Mesenchymal stem cell (in vitro differentiated cells and primary cell): ENCODE data around the gene ZNF644.

ENCODE experiments used
- DNase-seq: peaks from one replicate; pipeline ENCODE4 v3.0.0-alpha.2; 2013
- H2AFZ ChIP-seq: one replicate; pipeline ENCODE4 v1.6.1; 2013; ENCODE audit warnings: low read depth, mild to moderate bottlenecking, control low read depth, inconsistent platforms, low read length, moderate library complexity
- H2AK5ac ChIP-seq: 2 replicates; pipeline ENCODE4 v1.6.1; 2013; ENCODE audit warnings: low read length, moderate library complexity, mild to moderate bottlenecking, inconsistent platforms; ENCODE audit not compliant: severe bottlenecking
- H2BK120ac ChIP-seq: one replicate; pipeline ENCODE4 v1.6.1; 2013; ENCODE audit warnings: low read depth, mild to moderate bottlenecking, inconsistent platforms, low read length, moderate library complexity
- H2BK12ac ChIP-seq, 2 experiments: one replicate each; pipeline ENCODE4 v1.6.1; 2013; ENCODE audit warnings: inconsistent platforms in 2 of 2, low read length in 2 of 2, mild to moderate bottlenecking in 2 of 2, moderate library complexity in 2 of 2, control low read depth in 1 of 2
- H2BK15ac ChIP-seq: one replicate; pipeline ENCODE4 v1.6.1; 2013; ENCODE audit warnings: mild to moderate bottlenecking, low read depth, inconsistent platforms; ENCODE audit not compliant: poor library complexity, severe bottlenecking
- H2BK5ac ChIP-seq: 2 replicates; pipeline ENCODE4 v1.6.1; 2013; ENCODE audit warnings: low read depth, mild to moderate bottlenecking, low read length, control low read depth, inconsistent platforms; ENCODE audit not compliant: poor library complexity, severe bottlenecking
- H3K14ac ChIP-seq, 2 experiments: one replicate each; pipeline ENCODE4 v1.6.1; 2013; ENCODE audit warnings: inconsistent platforms in 2 of 2, low read length in 2 of 2, control low read depth in 1 of 2, mild to moderate bottlenecking in 1 of 2, moderate library complexity in 1 of 2
- H3K18ac ChIP-seq, 2 experiments: one replicate each; pipeline ENCODE4 v1.6.1; 2013; ENCODE audit warnings: inconsistent platforms in 2 of 2, low read length in 2 of 2, control low read depth in 1 of 2, low read depth in 1 of 2, mild to moderate bottlenecking in 1 of 2
- H3K23ac ChIP-seq, 2 experiments: one replicate each; pipeline ENCODE4 v1.6.1; 2013; ENCODE audit warnings: inconsistent platforms in 2 of 2, low read length in 2 of 2, mild to moderate bottlenecking in 2 of 2, moderate library complexity in 2 of 2, control low read depth in 1 of 2
- H3K27ac ChIP-seq: 2 replicates; pipeline ENCODE4 v1.5.1; 2013; ENCODE audit warnings: mild to moderate bottlenecking, moderate library complexity, low read length, control low read depth, inconsistent platforms; ENCODE audit not compliant: poor library complexity, severe bottlenecking
- H3K27me3 ChIP-seq, 2 experiments: 2 replicates each; pipeline versions ENCODE4 v1.6.1 to v1.7.0; 2013; ENCODE audit warnings: low read length in 2 of 2, mild to moderate bottlenecking in 2 of 2, moderate library complexity in 2 of 2, control low read depth in 1 of 2, inconsistent platforms in 1 of 2; ENCODE audit not compliant: control insufficient read depth in 1 of 2, insufficient read depth in 1 of 2
- H3K36me3 ChIP-seq, 2 experiments: 2 replicates each; pipeline versions ENCODE4 v1.6.1 to v1.7.0; 2013; ENCODE audit warnings: low read length in 2 of 2, control low read depth in 1 of 2, inconsistent platforms in 1 of 2, low read depth in 1 of 2, mild to moderate bottlenecking in 1 of 2; ENCODE audit not compliant: insufficient read depth in 2 of 2, control insufficient read depth in 1 of 2
- H3K4ac ChIP-seq, 2 experiments: one replicate each; pipeline ENCODE4 v1.6.1; 2013; ENCODE audit warnings: inconsistent platforms in 2 of 2, low read length in 2 of 2, mild to moderate bottlenecking in 2 of 2, moderate library complexity in 2 of 2, control low read depth in 1 of 2, low read depth in 1 of 2
- H3K4me1 ChIP-seq: 2 replicates; pipeline ENCODE4 v1.6.1; 2013; ENCODE audit warnings: low read depth, low read length, control low read depth; ENCODE audit not compliant: control insufficient read depth, insufficient read depth
- H3K4me2 ChIP-seq: 2 replicates; pipeline ENCODE4 v1.6.1; 2013; ENCODE audit warnings: low read length, mild to moderate bottlenecking, inconsistent platforms; ENCODE audit not compliant: poor library complexity, severe bottlenecking
- H3K4me3 ChIP-seq, 2 experiments: 2 replicates each; pipeline versions ENCODE4 v1.5.1 to v1.7.0; 2013; ENCODE audit warnings: low read length in 2 of 2, mild to moderate bottlenecking in 2 of 2, control low read depth in 1 of 2, low read depth in 1 of 2; ENCODE audit not compliant: insufficient read depth in 1 of 2
- H3K79me1 ChIP-seq: replicated peaks from 2 replicates; pipeline ENCODE4 v1.6.1; 2013; ENCODE audit warnings: mild to moderate bottlenecking, control low read depth, low read length, inconsistent platforms; ENCODE audit not compliant: poor library complexity, severe bottlenecking
- H3K9ac ChIP-seq: 2 replicates; pipeline ENCODE4 v1.7.0; 2013; ENCODE audit warnings: mild to moderate bottlenecking, low read length, moderate library complexity
- H3K9me3 ChIP-seq: 2 replicates; pipeline ENCODE4 v1.7.0; 2013; ENCODE audit warnings: mild to moderate bottlenecking, low read length; ENCODE audit not compliant: control insufficient read depth
- H4K8ac ChIP-seq: one replicate; pipeline ENCODE4 v1.6.1; 2013; ENCODE audit warnings: inconsistent platforms, mild to moderate bottlenecking, low read length, moderate library complexity
- H4K91ac ChIP-seq: one replicate; pipeline ENCODE4 v1.6.1; 2013; ENCODE audit warnings: mild to moderate bottlenecking, low read length, inconsistent platforms
- whole genome bisulfite sequencing: methylation state at CpG from one replicate; pipeline ENCODE4 v1.1.7; 2013; ENCODE audit warnings: mixed read lengths; 5-methylcytosine and 5-hydroxymethylcytosine counted together

Gene ZNF644

DNA sequence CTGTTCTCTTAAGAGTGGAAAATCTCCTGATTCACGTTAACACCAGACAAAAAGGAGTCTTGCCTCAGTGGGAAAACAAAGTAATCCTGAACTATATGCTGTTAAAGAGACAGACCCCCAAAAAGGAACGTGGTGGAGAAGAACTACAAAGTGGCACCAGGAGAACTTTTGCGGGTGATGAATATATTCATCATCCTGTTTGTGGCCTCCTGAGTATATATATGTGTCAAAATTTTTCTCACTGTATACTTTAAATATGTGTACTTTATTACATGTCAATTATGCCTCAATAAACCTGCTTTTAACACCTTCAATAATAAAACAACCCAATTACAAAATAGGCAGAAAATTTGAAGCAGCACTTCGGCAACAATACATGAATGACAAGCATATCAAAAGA is 31.1 kb downstream of the ZNF644 start:
- no peak for DNase-seq
- H3K4ac ChIP-seq = no peak overlapping the region
- WGBS = 92% methylated on average over 3 of the region's 4 CpGs
- no peak overlapping the region for H3K14ac ChIP-seq
- no peak overlapping the region for H2AK5ac ChIP-seq
- no peak overlapping the region for H2BK120ac ChIP-seq
- H2AFZ ChIP-seq = no peak overlapping the region
- H4K8ac ChIP-seq = no peak overlapping the region
- H3K9ac ChIP-seq = no peak overlapping the region
- H2BK12ac ChIP-seq = no peak overlapping the region
- peaks cover 3% of the 10 kb centered on the region for H3K79me1 ChIP-seq
- no peak overlapping the region for H3K4me3 ChIP-seq
- H4K91ac ChIP-seq = no peak overlapping the region
- peaks cover 3 to 16% of the 10 kb centered on the region in 2 experiments for H3K36me3 ChIP-seq
- H3K4me2 ChIP-seq = no peak overlapping the region
- no peaks in the 10 kb centered on the region for H3K27me3 ChIP-seq
- peaks cover 4% of the 10 kb centered on the region for H3K9me3 ChIP-seq
- H3K23ac ChIP-seq = no peak overlapping the region
- no peak overlapping the region for H2BK15ac ChIP-seq
- H3K27ac ChIP-seq = no peak overlapping the region
- H3K4me1 ChIP-seq = no peaks in the 10 kb centered on the region
- no peak overlapping the region for H3K18ac ChIP-seq
- H2BK5ac ChIP-seq = no peak overlapping the region

DNA sequence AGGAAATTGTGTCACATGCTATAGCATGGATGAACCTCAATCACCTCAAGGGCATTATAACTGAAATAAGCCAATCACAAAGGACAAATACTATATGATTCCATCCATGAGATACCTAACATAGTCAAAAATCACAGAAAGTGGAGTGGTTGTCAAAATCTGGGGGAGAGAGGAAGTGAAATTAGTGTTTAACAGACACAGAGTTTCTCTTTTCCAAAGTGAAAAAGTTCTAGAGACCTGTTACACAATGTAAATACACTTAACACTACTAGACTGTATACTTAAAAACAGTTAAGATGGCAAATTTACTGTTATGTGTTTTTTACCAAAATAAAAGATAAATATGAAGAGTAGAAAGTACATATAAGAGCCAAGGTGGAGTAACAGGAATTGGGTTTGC is 31.8 kb downstream of the ZNF644 start:
- H3K79me1 ChIP-seq = peaks cover 3% of the 10 kb centered on the region
- H3K27me3 ChIP-seq = no peaks in the 10 kb centered on the region
- peaks cover 3 to 12% of the 10 kb centered on the region in 2 experiments for H3K36me3 ChIP-seq
- no peak overlapping the region for H2AK5ac ChIP-seq
- no peak overlapping the region for H2BK15ac ChIP-seq
- H3K4me1 ChIP-seq = no peaks in the 10 kb centered on the region
- H3K4me2 ChIP-seq = no peak overlapping the region
- no peak overlapping the region for H4K8ac ChIP-seq
- H3K9ac ChIP-seq = no peak overlapping the region
- no peak overlapping the region for H3K27ac ChIP-seq
- no peak for DNase-seq
- H3K4ac ChIP-seq = no peak overlapping the region
- H2BK5ac ChIP-seq = no peak overlapping the region
- H3K18ac ChIP-seq = no peak overlapping the region
- no peak overlapping the region for H3K4me3 ChIP-seq
- H3K9me3 ChIP-seq = no peaks in the 10 kb centered on the region
- H3K14ac ChIP-seq = no peak overlapping the region
- no peak overlapping the region for H2AFZ ChIP-seq
- H2BK120ac ChIP-seq = no peak overlapping the region
- no peak overlapping the region for H4K91ac ChIP-seq
- H2BK12ac ChIP-seq = no peak overlapping the region
- no peak overlapping the region for H3K23ac ChIP-seq

DNA sequence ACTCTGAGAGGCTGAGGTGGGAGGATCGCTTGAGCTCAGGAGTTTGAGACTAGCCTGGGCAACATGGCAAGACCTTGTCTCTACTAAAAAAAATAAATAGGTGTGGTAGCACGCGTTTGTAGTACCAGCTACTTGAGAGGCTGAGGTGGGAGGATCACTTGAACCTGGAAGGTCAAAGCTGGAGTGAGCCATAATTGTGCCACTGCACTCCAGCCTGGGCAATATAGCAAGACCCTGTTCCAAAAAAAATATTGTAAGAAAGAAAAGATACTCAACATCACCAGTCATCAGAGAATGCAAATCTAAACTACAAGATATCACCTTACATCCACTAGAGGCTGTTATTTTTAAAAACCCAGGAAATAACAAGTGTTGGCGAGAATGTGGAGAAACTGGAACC is 32.5 kb downstream of the ZNF644 start:
- Histone ChIP-seq H2BK120ac (no peak overlapping the region), H3K4me1 (no peaks in the 10 kb centered on the region), H3K36me3 (peaks cover 3 to 12% of the 10 kb centered on the region in 2 experiments), H3K14ac (no peak overlapping the region), H3K9ac (no peak overlapping the region), H2AFZ (no peak overlapping the region), H3K27me3 (no peaks in the 10 kb centered on the region), H3K9me3 (no peaks in the 10 kb centered on the region), H3K27ac (no peak overlapping the region), H2BK12ac (no peak overlapping the region), H2BK5ac (no peak overlapping the region), H3K18ac (no peak overlapping the region), H4K91ac (no peak overlapping the region), H3K23ac (no peak overlapping the region), H3K4ac (no peak overlapping the region), H4K8ac (no peak overlapping the region), H3K4me3 (no peak overlapping the region), H2BK15ac (no peak overlapping the region), H2AK5ac (no peak overlapping the region), H3K79me1 (no peaks in the 10 kb centered on the region), H3K4me2 (no peak overlapping the region)
- 98% methylated on average over 3 of the region's 4 CpGs for WGBS
- no peak for DNase-seq

DNA sequence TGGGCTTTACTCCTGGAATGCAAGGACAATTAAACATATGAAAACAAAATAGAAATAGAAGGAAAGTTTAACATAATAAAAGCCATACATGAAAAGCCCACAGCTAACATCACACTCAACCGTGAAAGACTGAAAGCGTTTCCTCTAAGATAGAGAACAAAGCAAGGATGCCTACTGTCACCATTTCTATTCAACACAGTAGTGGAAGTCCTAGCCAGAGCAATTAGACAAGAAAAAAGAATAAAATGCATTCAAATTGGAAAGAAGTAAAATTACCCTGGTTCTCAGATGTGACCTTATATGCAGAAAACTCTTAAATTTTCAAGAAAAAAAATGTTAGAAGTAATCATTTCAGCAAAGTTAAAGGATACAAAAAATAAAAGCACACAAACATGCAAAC is 34.0 kb downstream of the ZNF644 start:
- H3K18ac ChIP-seq = no peak overlapping the region
- H3K14ac ChIP-seq = no peak overlapping the region
- WGBS = 96% methylated on average over 2 of the region's 2 CpGs
- H2AFZ ChIP-seq = no peak overlapping the region
- no peak overlapping the region for H2BK120ac ChIP-seq
- H3K4me1 ChIP-seq = no peaks in the 10 kb centered on the region
- H3K4me3 ChIP-seq = no peak overlapping the region
- H3K36me3 ChIP-seq = peaks cover 7 to 16% of the 10 kb centered on the region in 2 experiments
- H2BK15ac ChIP-seq = no peak overlapping the region
- no peaks in the 10 kb centered on the region for H3K9me3 ChIP-seq
- no peak overlapping the region for H2AK5ac ChIP-seq
- H3K4ac ChIP-seq = no peak overlapping the region
- no peak overlapping the region for H2BK12ac ChIP-seq
- H4K8ac ChIP-seq = no peak overlapping the region
- no peak overlapping the region for H4K91ac ChIP-seq
- H3K79me1 ChIP-seq = no peaks in the 10 kb centered on the region
- no peak overlapping the region for H3K4me2 ChIP-seq
- no peak overlapping the region for H3K9ac ChIP-seq
- no peaks in the 10 kb centered on the region for H3K27me3 ChIP-seq
- no peak overlapping the region for H3K23ac ChIP-seq
- no peak for DNase-seq
- no peak overlapping the region for H2BK5ac ChIP-seq
- H3K27ac ChIP-seq = no peak overlapping the region
